ENCODE measurements around the gene ZNF462.
A peak's percentile ranks its signal among the peaks of the same experiment; 100 is the strongest.

Gene ZNF462

GRCh38 chr9:106864373-106865143, 1.6 kb downstream of the ZNF462 start:
- DNase-seq (ENCODE audit: low spot score): no peak

GRCh38 chr9:106866243-106866642, 3.3 kb downstream of the ZNF462 start:
- no peak for DNase-seq (ENCODE audit: low spot score)

DNA sequence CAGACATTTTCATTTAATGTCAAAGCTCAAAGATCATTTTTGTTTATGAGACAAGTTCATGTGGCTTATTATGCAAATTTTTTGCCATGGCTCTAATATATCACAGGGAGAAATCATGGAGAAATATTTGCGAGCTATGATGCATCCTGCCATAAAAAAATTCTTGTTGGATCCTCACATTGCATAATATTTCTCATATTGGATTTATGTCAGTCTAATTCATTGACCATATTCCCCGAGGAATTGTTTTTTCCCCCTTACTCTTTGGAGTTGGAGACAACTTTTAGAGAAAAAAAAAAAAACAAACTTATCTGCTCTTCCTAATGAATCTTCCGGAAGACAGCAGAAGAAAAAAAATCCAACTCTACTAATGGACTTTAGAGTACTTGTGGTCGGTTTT, 4.3 kb downstream of the ZNF462 start:
- DNase-seq (ENCODE audit: low spot score): no peak

- no peak for DNase-seq (ENCODE audit: low spot score)
These were observed 5.1 kb downstream of the ZNF462 start for GRCh38 chr9:106868087-106868486.

DNA sequence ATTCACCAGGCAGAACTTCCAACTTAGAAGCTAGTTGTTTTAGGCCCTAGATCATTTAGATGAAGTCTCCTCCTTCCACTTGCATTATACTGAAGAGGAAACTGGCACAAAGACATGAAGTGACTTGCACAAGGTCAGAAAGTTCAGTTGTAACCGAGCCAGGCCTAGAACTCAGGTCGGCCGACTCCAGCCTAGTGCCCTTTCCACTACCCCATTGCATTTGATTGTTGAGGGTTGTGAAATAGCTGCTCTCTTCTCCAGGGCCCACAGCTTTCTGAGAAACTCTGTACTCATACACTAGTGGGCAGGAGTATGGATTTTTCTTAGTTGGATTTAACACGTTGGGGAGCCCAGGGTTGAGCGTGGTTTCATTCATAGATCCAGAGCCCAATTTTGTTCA, 5.6 kb downstream of the ZNF462 start:
- no peak for DNase-seq (ENCODE audit: low spot score)

DNA sequence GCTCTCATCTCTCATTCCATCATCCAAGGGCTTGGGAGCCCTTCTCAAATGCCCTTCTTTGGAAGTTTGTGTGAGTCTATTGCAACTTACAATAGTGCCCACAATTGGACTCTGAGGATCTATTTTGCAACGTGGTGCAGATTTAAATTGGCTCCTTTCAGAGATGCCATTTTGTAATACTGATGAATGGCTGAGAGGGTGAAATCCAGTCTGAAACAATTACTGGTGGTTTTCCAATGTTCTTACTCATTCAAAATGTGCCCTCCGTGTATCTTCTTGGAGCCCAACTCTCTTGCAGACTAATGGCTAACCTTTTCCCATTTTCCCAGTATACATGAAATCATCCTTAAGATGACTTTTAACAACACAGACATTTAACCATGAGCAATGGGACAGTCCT, 6.1 kb downstream of the ZNF462 start:
- DNase-seq (ENCODE audit: low spot score): no peak

GRCh38 chr9:106869458-106869857, 6.5 kb downstream of the ZNF462 start:
- no peak for DNase-seq (ENCODE audit: low spot score)

DNA sequence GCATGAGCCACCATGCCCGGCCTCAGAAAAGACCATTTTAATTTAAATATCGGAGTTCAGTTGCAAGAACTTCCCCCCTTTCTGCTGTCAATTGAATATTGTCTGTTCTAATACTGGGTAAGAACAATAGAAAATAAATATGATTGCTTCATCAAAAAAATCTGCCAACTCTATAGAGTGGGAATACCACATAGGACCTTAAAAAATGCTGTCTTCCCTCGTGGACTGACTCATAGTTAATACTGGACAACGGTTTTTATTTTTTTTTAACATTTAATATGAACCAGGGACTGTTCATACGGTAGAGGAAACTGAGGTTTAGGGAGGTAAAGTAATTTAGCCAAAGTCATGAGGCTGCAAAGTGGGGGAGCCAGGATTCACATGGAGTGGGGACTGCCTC, 9.7 kb downstream of the ZNF462 start:
- no peak for DNase-seq (ENCODE audit: low spot score)

DNA sequence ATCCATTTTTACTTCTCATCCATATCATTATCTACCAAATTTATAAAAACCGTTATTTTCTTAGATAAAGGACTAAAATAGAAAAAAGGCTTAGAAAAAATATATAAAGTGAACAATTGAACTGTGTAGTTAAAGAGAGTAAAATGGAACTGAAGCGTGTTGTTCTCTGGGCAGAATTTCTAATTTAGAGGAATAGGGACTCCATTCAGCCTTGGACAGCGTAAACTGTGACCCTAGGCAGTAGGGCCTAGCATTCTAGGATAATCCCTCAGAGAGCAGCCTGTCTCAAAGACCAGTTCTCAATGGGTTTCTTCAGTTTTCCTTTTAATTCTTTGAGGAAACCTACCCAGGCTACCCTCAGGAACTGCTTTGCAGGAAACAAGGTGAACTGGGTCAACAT, 11.1 kb downstream of the ZNF462 start:
- DNase-seq (ENCODE audit: low spot score): no peak

- DNase-seq (ENCODE audit: low spot score): no peak
These were observed 11.7 kb downstream of the ZNF462 start for GRCh38 chr9:106874652-106875051.

GRCh38 chr9:106875529-106875928, 12.6 kb downstream of the ZNF462 start:
- DNase-seq (ENCODE audit: low spot score): no peak

- no peak for DNase-seq (ENCODE audit: low spot score)
These were observed 14.4 kb downstream of the ZNF462 start for GRCh38 chr9:106877345-106877744.

DNA sequence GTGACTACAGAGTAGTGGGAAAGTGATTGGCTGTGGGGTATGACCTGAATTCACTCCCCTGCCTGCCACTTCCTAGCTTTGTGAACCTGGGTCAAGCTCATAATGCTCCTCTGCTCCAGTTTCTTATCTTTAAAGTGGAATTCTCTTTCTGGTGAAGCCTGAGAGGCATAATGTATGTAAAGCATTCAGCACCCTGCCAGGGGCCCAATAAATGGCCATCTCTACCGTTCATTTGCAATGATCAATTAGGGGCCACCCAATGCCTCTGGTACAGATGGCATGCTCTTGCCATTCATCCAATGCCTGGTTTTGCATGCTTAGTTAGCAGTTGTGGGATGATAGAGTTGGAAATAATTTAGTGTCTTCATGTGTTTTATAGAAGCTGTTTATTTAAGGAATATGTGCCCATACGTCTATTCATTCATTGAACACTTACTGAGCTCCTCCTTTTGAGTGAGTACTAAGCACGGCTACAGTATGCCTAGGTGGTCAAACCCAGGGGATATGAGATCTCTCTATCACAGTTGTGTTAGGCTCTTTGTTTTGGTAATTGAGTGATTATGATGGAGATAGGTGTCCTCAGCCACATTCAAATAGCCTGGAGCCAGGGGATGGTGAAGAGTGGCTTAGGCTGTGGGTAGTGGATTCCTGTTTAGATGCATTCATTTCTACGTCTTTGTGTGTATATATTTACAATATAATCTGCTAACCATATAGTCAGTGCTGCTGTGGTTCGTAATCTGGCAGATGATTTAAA, 15.3 kb downstream of the ZNF462 start:
- peak; percentile 58 for DNase-seq (ENCODE audit: low spot score)

GRCh38 chr9:106878934-106879333, 16.0 kb downstream of the ZNF462 start:
- no peak for DNase-seq (ENCODE audit: low spot score)

- DNase-seq (ENCODE audit: low spot score): no peak
These were observed 16.5 kb downstream of the ZNF462 start for GRCh38 chr9:106879439-106879882.

- no peak for DNase-seq (ENCODE audit: low spot score)
These were observed 17.1 kb downstream of the ZNF462 start for GRCh38 chr9:106880081-106880480.

GRCh38 chr9:106880863-106881262, 17.9 kb downstream of the ZNF462 start:
- no peak for DNase-seq (ENCODE audit: low spot score)

GRCh38 chr9:106883030-106883429, 20.1 kb downstream of the ZNF462 start:
- no peak for DNase-seq (ENCODE audit: low spot score)

DNA sequence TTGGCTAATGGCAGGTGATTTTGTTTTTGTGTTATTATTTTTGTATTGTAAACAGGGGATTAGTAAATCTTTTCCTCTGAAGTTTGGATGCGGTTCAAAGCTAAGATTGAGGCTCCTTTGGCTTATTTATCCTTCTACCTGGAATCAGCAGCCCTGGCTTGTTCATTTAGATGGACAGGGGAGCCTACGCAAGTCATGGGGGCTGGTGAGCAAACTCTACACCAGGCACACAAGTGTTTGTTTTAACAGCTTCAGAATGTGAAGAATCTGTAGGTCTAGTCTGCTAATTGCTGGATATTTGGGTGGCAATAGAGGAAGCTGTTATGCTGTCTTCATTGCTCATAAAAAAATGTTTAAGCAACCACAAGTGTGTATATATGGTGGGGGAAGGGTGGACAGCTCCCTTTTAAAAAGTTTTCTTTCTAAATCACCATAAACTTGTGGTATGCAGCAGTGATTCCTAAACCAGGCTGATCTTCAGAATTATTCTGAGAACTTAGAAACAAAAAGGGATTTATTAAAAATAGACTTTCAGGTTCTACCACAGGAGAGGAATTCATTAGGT, 20.7 kb downstream of the ZNF462 start:
- DNase-seq (ENCODE audit: low spot score): no peak

DNA sequence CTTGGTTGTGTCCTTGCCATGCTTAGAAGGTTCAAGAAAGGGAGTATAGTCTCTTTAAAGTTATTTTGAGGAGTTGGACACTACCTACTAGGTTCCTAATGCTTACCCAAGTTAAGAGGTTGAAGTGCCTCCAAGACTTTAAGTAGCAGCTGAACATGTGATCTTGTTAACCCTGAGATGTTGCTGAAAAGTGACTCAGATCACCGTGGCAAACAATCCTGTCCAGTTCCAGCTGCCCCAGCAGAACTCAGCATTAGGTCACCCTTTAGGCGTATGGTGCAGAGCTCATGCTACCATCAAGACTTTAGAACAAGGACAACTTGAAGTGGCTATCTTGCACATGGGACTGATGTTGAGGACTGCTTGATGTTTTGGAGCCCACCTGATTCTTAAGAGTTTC, 22.5 kb downstream of the ZNF462 start:
- no peak for DNase-seq (ENCODE audit: low spot score)

DNA sequence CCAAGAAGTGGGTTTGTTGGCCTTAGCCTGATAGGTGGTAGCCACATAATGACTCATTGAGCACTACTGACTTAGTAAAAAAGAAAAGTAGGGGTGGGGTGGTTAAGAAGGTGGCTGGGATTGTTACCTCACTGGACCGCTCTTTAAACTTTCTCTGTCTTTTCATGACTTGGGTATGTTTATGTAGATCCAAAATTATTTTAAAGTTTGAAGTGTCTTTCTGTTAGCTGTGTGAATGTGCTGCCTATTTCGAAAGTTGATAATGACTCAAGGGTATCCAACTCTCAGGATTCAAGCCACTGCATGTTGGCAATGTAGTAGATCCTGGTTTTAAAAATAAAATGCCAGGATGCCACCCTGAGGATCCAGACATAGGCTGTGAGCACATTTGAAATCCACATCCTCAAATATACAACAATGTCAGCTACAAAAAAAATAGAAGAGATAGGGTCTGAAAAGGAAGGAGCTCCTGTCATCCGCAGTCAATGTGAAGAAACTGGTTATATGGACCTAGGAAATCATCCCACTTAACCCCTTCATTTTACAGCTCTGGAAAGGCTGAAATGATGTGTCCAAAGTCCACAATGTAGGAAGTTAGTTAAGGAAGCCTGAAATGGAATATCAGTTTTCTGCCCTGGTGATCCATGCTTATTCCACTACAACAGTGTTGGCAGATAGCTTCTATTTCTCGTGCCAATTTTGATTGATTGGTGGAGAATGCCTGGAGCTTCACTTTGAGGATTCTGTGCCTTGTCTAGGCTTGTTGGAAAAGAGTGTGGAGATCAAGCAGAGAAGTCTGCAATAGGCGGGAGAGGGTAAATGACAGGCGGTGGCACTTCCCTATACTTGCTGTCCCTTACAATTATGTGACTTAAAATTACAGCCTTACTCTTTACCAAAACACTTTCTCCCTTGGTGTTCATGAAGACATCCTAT, 23.4 kb downstream of the ZNF462 start:
- no peak for DNase-seq (ENCODE audit: low spot score)

DNA sequence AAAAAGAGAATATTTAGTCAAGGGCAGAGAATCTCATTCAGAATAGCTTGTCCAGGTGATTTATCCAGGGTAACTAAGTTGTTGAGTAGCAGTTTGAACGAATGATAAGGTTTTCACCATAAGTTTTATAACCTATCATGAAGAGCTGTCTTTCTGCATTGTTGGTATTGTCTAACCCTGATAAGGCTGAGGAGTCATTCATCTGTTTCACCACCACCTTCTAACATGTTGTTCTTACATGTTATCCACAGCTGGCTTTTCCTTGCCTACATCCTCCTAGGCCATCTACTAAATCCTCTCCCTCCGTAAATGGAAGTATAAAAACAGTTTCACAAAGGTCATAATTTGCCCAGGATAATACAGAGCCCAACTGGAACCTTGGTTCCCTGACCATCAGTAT, 24.1 kb downstream of the ZNF462 start:
- DNase-seq (ENCODE audit: low spot score): no peak
